NCI-H526 (cell line): Measurements from ENCODE around the gene PHOX2B.
"Not testable (repeated sequence)": the region's sequence is repeated elsewhere in the genome, so short reads cannot be mapped to it uniquely, and the experiment has no call there.

Experiments used
- DNase-seq, 2 experiments: peaks; one replicate each; lab custom pipeline; 2025; lab: John Stamatoyannopoulos, UW

PHOX2B gene

DNA sequence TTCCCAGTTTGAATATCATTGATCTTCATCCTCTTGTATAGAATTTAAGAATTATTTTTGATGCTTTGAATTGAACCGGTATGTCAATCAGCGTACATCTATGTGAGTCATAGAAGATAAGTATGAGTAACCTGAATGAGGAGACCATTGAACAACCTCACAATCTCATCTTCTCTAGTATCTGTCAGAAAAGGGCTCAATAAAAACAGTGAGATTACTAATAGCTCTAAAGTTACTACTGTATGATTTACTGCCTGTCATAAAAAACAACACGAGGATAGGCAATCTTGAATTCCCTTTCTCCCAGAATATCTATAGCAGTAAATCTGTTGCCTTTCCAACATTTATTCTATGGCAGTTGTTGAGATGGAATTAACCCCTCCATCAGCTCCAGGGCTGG is 36.1 kb downstream of the PHOX2B start:
- DNase-seq = no peak

DNA sequence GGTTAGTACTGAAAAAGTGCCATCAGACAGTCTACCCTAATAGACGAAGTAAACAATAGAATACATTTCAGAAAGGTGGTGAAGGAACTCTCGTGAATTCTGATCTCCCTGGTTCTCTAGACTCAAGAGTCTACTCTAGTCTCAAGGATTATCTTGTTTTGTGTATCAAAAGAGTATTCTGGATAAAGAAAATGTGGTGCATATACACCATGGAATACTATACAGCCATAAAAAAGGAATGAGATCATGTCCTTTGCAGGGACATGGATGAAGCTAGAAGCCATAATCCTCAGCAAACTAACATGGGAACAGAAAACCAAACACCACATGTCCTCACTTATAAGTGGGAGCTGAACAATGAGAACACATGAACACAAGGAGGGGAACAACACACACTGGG is 36.9 kb downstream of the PHOX2B start:
- not testable (repeated sequence) for DNase-seq

DNA sequence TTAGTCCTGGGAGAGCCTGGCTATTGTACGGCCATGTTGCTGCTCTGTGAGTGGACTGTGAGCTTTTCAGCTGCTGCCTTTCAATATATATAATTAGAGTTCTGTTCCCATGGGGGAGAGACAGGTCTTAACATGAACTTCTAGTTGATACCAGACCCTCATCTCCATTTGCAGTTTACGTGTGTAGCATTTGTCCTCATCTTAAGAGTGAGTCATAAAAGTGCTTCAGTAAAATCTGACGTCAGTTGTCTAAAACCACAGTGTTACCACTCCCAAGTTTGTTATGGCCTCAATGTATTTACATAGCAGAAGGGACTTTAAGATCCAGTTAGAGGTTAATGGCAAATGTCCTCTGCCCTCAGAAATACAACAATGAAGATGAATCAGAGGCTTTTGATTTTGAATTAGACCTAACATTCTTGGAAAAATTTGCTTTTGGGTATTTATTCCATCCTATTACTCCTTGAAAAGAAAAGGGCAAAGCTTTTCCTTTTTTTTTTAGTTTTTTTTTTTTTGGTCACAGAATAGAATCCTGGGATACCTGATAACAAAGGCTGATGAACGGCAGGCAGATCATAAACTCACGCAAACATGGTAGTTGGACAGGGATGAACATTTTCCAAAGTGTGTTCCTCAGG is 38.6 kb downstream of the PHOX2B start:
- DNase-seq = peak in 1 of 2 experiments; percentile 18

DNA sequence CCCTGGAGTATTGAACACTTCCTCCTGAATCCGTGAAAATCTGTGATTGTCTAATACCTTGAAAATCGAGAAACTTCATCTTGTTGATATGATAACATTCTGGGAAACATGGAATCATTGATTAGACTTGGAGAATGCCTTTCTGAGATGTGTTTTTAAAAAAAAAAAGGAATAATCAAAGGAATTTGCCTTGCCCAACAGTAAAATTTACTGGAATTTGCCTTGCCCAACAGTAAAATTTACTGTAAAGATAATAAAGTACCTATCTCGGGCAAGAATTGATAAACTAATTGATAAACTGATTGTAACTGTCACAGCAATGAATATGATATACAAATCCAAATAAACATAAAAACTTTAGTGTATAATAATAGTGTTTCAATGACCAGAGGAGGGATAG is 44.7 kb downstream of the PHOX2B start:
- no peak for DNase-seq

DNA sequence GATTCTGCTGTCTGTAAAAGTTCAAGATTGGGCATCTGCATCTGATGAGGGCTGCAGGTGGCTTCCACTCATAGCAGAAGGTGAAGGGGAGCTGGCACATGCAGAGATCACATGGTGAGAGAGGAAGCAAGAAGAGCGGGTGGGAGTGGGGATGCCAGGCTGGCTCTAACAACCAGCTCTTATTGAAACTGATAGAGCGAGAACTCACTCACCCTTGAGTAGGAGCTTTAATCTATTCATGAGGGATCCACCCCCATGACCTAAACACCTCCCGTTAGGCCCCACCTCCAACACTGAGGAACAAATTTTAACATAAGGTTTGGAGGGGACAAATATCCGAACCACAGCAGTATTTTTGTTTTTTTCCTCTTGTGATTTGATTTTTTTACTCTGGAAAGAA is 45.8 kb downstream of the PHOX2B start:
- DNase-seq = no peak

DNA sequence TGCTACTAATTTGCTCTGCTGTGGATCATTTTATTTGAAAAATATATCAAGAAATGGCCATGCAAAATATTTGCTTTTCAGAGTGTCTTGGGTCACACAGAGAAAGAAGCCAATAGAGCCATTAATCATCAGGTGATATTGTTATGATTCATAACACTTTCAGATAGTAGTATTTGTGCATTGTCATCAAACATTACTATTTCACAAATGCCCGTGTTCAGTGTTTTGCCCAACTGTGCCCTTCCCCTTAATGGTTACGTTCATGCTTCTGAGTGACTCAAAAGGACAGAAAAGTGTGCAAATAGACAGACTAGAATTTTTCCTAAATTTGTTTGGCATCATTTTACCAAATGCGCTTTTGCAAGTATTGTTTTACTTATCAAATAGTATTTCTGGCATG is 46.5 kb downstream of the PHOX2B start:
- no peak for DNase-seq

DNA sequence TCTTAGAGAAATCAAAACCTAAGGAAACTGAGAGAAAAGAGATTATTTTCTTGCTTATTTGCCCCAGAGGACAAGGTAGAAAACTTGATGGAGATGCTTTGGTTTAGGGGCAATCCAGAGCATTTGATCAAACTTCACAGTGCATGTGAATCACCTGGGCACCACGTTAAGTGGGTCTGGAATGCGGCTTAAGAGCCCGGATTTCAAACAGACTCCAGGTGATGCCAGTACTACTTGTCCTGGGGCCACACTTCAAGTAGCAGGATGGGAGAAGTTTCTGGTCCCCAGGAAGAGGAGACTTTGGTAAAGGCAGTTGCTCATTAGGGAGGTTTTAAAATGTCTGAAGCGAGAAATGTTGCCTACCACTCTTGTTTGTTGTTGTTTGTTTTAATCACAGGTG is 51.8 kb downstream of the PHOX2B start:
- no peak for DNase-seq

DNA sequence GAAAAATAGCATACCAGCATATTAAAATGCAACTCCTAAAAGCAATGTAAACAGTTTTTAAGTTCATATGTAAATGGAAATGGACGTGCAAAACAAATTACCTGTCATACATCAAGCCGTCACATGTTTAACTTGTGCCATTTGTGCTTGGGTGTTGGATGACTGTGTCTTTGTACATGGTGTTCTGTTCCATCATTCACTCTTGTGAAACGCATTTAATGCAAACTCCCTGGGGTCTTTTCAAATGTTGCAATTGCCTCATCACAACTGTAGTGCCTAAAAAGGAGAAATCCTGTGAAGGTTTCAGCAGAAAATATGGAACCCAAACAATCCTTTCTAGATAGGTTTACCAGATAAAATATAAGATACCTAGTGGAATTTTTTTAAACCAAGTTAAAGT is 52.4 kb downstream of the PHOX2B start:
- no peak for DNase-seq
